BLaER1 (cell line): ENCODE results near the gene OPCML.

Source experiments
- H3K27ac ChIP-seq: shearing (Covaris generic); formaldehyde crosslinking; 2 replicates; pipeline ENCODE4 v1.8.1; 2022
- H3K27me3 ChIP-seq: shearing (Covaris generic); formaldehyde crosslinking; 2 replicates; pipeline ENCODE4 v1.8.1; 2022
- H3K36me3 ChIP-seq: shearing (Covaris generic); formaldehyde crosslinking; 2 replicates; pipeline ENCODE4 v1.8.1; 2022
- H3K4me1 ChIP-seq: shearing (Covaris generic); formaldehyde crosslinking; 2 replicates; pipeline ENCODE4 v1.8.1; 2022
- H3K4me2 ChIP-seq: shearing (Covaris generic); formaldehyde crosslinking; 2 replicates; pipeline ENCODE4 v1.8.1; 2022
- H3K4me3 ChIP-seq: shearing (Covaris generic); formaldehyde crosslinking; 2 replicates; pipeline ENCODE4 v1.8.1; 2022
- H3K9ac ChIP-seq: shearing (Covaris generic); formaldehyde crosslinking; 2 replicates; pipeline ENCODE4 v1.8.1; 2022
- H3K9me3 ChIP-seq: shearing (Covaris generic); formaldehyde crosslinking; 2 replicates; pipeline ENCODE4 v1.8.1; 2022
- H4K20me1 ChIP-seq: shearing (Covaris generic); formaldehyde crosslinking; 2 replicates; pipeline ENCODE4 v1.8.1; 2022
- Cebpa-rat ChIP-seq: shearing (Covaris generic); IDR thresholded peaks from 2 replicates; pipeline ENCODE4 v1.8.1; 2022

The OPCML gene

DNA sequence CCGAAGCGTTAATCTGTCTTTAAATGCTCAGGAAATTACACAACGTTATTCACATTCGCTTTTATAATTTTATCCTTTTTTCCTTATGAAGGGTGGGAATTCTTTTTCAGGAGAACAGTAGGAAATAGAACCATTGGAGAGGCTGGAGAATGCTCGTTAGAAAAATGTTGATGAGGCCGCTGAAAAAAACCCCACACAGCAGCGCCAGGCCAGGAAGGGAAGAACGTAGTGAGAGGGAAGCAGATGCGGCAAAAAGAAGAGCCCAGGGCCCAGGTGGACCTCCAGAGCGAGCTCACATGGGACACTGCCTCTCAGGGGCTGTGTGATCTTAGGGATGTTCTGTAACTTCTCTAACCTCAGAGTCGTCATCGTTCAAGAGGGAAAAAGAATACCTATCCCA, 691.6 kb downstream of the OPCML start:
- no peaks in the 10 kb centered on the region for H4K20me1 ChIP-seq
- TF ChIP-seq Cebpa-rat: no peak
- H3K9me3 ChIP-seq: peaks cover 41% of the 10 kb centered on the region
- H3K9ac ChIP-seq: no peak overlapping the region
- no peaks in the 10 kb centered on the region for H3K36me3 ChIP-seq
- H3K4me1 ChIP-seq: peaks cover 24% of the 10 kb centered on the region
- no peak overlapping the region for H3K4me3 ChIP-seq
- H3K27me3 ChIP-seq: no peaks in the 10 kb centered on the region
- peak overlapping the region; percentile 64 for H3K4me2 ChIP-seq
- H3K27ac ChIP-seq: no peak overlapping the region

DNA sequence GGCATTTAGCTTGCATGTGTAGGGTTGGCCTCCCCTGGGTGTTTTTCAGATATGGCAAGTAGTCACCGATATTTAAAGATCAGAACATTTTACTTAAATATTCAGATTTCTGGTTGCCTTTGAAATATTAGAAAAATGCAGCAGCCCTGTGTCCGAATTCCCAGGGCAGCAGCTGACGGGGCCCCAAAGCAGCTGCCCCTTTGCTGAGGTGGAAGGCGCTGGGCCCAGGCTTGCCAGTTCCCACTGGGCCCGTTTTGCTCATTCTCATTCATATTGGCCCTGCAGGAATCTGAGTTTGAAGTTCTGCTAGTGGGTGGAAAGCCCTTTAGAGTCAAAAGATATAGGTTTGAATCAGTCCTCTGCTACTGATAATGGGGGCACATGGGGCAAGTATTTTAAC, 692.1 kb downstream of the OPCML start:
- Histone ChIP-seq H3K27me3 (no peaks in the 10 kb centered on the region), H3K9ac (no peak overlapping the region), H3K36me3 (no peaks in the 10 kb centered on the region), H3K4me2 (peak overlapping the region; percentile 64), H3K4me3 (no peak overlapping the region), H4K20me1 (no peaks in the 10 kb centered on the region), H3K9me3 (peaks cover 41% of the 10 kb centered on the region), H3K4me1 (peaks cover 24% of the 10 kb centered on the region), H3K27ac (no peak overlapping the region; the same call in 1 of the 2 replicates)
- TF ChIP-seq Cebpa-rat: no peak

- no peak overlapping the region for H3K4me3 ChIP-seq
- no peak overlapping the region for H3K9ac ChIP-seq
- H3K4me1 ChIP-seq: peaks cover 24% of the 10 kb centered on the region
- H3K27me3 ChIP-seq: no peaks in the 10 kb centered on the region
- H3K27ac ChIP-seq: no peak overlapping the region; the same call in 1 of the 2 replicates
- no peak for TF ChIP-seq Cebpa-rat
- H3K36me3 ChIP-seq: no peaks in the 10 kb centered on the region
- H4K20me1 ChIP-seq: no peaks in the 10 kb centered on the region
- H3K4me2 ChIP-seq: peak overlapping the region; percentile 64
- H3K9me3 ChIP-seq: peaks cover 41% of the 10 kb centered on the region
Observed at GRCh38 chr11:132839236-132839945, 692.9 kb downstream of the OPCML start.

DNA sequence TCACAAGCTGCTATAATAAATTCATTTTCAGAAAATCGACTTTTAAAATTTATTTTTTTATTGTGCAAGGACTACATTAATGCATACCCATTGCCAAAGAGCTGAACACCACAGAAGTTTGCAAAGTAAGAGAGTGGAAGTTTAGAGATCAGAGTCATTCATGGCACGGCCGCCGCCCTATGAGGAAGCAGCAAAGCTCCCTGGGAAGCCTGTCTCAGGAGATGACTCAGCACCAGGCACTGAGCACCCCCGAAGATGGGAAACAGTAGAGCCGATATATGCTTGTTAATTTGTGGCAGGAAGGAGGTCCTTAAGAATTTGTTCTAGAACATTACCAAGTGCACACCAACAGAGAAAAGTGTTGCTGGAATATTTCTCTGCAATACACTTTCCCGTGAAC, 693.7 kb downstream of the OPCML start:
- no peak for TF ChIP-seq Cebpa-rat
- Histone ChIP-seq H3K27me3 (no peaks in the 10 kb centered on the region), H3K4me2 (no peak overlapping the region)

DNA sequence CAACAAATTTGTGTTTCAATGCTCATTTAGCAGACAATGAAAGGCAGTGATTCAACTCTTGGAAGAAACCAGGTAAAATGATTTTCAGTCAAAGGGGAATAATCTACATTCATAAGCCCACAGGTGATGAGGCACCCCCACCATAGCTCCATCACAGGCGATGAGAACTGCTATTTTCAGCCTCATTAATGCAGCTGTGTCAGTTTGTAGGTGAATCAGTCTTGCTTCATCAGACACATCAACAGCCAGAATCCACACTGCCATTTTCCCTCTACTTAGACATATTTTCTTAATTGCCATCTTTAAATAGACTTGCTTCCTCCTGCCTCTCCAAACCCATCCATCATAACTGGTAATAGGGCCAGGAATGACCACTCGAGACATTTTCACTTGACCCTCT, 701.0 kb downstream of the OPCML start:
- Histone ChIP-seq H3K4me3 (no peak overlapping the region), H3K9ac (no peak overlapping the region), H4K20me1 (no peaks in the 10 kb centered on the region), H3K4me2 (peak overlapping the region; percentile 69), H3K27me3 (no peaks in the 10 kb centered on the region), H3K9me3 (peaks cover 8% of the 10 kb centered on the region; the same call in 1 of the 2 replicates), H3K4me1 (peaks cover 28% of the 10 kb centered on the region), H3K36me3 (no peaks in the 10 kb centered on the region), H3K27ac (peak overlapping the region; percentile 42)
- no peak for TF ChIP-seq Cebpa-rat

More for the DNA sequence above, 693.7 kb downstream of the OPCML start:
- Histone ChIP-seq H3K4me1 (peaks cover 24% of the 10 kb centered on the region), H3K9ac (no peak overlapping the region), H3K4me3 (no peak overlapping the region), H4K20me1 (no peaks in the 10 kb centered on the region), H3K9me3 (peaks cover 33% of the 10 kb centered on the region), H3K27ac (no peak overlapping the region), H3K36me3 (no peaks in the 10 kb centered on the region)

GRCh38 chr11:132824642-132825041, 707.7 kb downstream of the OPCML start:
- Histone ChIP-seq H3K27me3 (no peaks in the 10 kb centered on the region), H3K4me3 (no peak overlapping the region), H3K4me2 (peak overlapping the region; percentile 22; the same call in 1 of the 2 replicates), H3K36me3 (no peaks in the 10 kb centered on the region), H3K9me3 (peaks cover 8% of the 10 kb centered on the region; the same call in 1 of the 2 replicates), H3K9ac (no peak overlapping the region), H3K4me1 (peaks cover 37% of the 10 kb centered on the region), H4K20me1 (no peaks in the 10 kb centered on the region), H3K27ac (no peak overlapping the region)
- TF ChIP-seq Cebpa-rat: no peak

GRCh38 chr11:132822276-132822675, 710.0 kb downstream of the OPCML start:
- Histone ChIP-seq H3K4me2 (peak overlapping the region; percentile 74), H3K9ac (no peak overlapping the region), H3K36me3 (no peaks in the 10 kb centered on the region), H3K4me3 (no peak overlapping the region), H4K20me1 (no peaks in the 10 kb centered on the region), H3K9me3 (no peaks in the 10 kb centered on the region), H3K27ac (no peak overlapping the region), H3K4me1 (peaks cover 37% of the 10 kb centered on the region), H3K27me3 (no peaks in the 10 kb centered on the region)
- no peak for TF ChIP-seq Cebpa-rat

DNA sequence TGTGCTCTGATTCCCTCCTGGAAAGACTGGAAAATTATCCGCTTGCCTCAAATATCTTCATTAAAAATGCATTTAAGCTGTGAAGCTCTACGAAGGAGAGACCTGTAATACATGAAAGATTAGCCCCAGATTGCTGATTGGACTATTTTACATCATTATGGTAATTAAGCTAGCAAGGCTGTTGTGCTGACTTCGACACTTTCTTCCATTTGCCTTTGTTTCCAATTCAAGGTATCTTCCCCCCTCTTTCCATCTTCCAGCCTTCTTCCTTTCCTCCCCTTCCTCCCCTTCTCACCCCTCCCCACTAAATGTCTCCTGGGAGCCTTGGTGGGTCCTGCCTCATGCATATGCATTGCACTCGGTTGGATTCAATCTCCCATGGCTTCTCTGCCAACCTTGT, 710.8 kb downstream of the OPCML start:
- peak overlapping the region; percentile 74 for H3K4me2 ChIP-seq
- no peak overlapping the region for H3K27ac ChIP-seq
- H3K9me3 ChIP-seq: no peaks in the 10 kb centered on the region
- no peak overlapping the region for H3K9ac ChIP-seq
- no peaks in the 10 kb centered on the region for H4K20me1 ChIP-seq
- H3K36me3 ChIP-seq: no peaks in the 10 kb centered on the region
- H3K4me3 ChIP-seq: no peak overlapping the region
- no peak for TF ChIP-seq Cebpa-rat
- H3K27me3 ChIP-seq: no peaks in the 10 kb centered on the region
- H3K4me1 ChIP-seq: peaks cover 37% of the 10 kb centered on the region

- peak overlapping the region; percentile 74; the same call in 1 of the 2 replicates for H3K4me2 ChIP-seq
- no peaks in the 10 kb centered on the region for H3K36me3 ChIP-seq
- TF ChIP-seq Cebpa-rat: no peak
- H3K4me1 ChIP-seq: peaks cover 37% of the 10 kb centered on the region
- no peak overlapping the region for H3K9ac ChIP-seq
- no peak overlapping the region for H3K4me3 ChIP-seq
- H4K20me1 ChIP-seq: no peaks in the 10 kb centered on the region
- no peak overlapping the region for H3K27ac ChIP-seq
- H3K27me3 ChIP-seq: no peaks in the 10 kb centered on the region
- H3K9me3 ChIP-seq: no peaks in the 10 kb centered on the region
Observed at GRCh38 chr11:132821014-132821413, 711.3 kb downstream of the OPCML start.

- Histone ChIP-seq H3K27ac (no peak overlapping the region), H3K36me3 (no peaks in the 10 kb centered on the region), H3K4me1 (peaks cover 29% of the 10 kb centered on the region), H3K27me3 (no peaks in the 10 kb centered on the region), H3K4me3 (no peak overlapping the region), H3K4me2 (no peak overlapping the region), H3K9ac (no peak overlapping the region), H3K9me3 (no peaks in the 10 kb centered on the region), H4K20me1 (no peaks in the 10 kb centered on the region)
- no peak for TF ChIP-seq Cebpa-rat
Observed at GRCh38 chr11:132818951-132819350, 713.4 kb downstream of the OPCML start.
